HCT116 (cell line): ENCODE results near the gene CLEC16A. TPM values are rescaled to one million over a fixed set of nuclear protein-coding genes. Genes with fewer than 3 reads are reported as not detected.

Experiments
- ATAC-seq: fragments of 200-7000 bp; cut with Tn5 transposase; 2 replicates; pipeline ENCODE4 v1.9.1; 2020; ENCODE audit warnings: mild to moderate bottlenecking, moderate library complexity
- BruUV-seq: library from RNA; stranded (reverse); fragments of 400-500 nt; replicated peaks from 2 replicates; lab custom pipeline; 2021; lab: Mats Ljungman, UMichigan
- CTCF ChIA-PET: fragments of 300-600 bp; sonication (Branson Sonifier 250); formaldehyde crosslinking; loops from one replicate; lab custom pipeline; 2021; ENCODE audit warnings: antibody characterized with exemption; lab: Charles Lee
- POLR2A ChIA-PET: fragments of 300-600, 350-600 bp; sonication (Branson Sonifier 250); formaldehyde crosslinking; loops from one replicate; lab custom pipeline; 2021; ENCODE audit warnings: antibody characterized with exemption; lab: Charles Lee
- RAD21 ChIA-PET, 2 experiments: fragments of 300-600 bp; sonication (Branson Sonifier 250); formaldehyde crosslinking; loops; one replicate each; lab custom pipeline; 2023; ENCODE audit warnings: low total read pairs in 2 of 2; ENCODE audit not compliant: uncharacterized antibody in 2 of 2, unreplicated experiment in 2 of 2, low non-redundant PET in 1 of 2; lab: Charles Lee
- DNase-seq: peaks from one replicate; pipeline ENCODE4 v3.0.0-alpha.2; 2010; ENCODE audit warnings: low read depth, low spot score
- H2AFZ ChIP-seq: fragments of 200-600 bp; shearing (Covaris generic), sonication (generic); 2 replicates; pipeline ENCODE4 v1.6.1; 2017; ENCODE audit warnings: low read depth, mixed run types, mixed read lengths, antibody characterized with exemption, low read length; ENCODE audit not compliant: poor library complexity, severe bottlenecking
- H3K27ac ChIP-seq: 2 replicates; pipeline ENCODE4 v1.5.1; 2012; ENCODE audit warnings: low read depth, low read length
- H3K27me3 ChIP-seq: fragments of 200-600 bp; sonication (generic); 2 replicates; pipeline ENCODE4 v1.6.1; 2016; ENCODE audit warnings: mixed run types, low read length, mixed read lengths; ENCODE audit not compliant: insufficient read depth
- H3K36me3 ChIP-seq, 2 experiments: fragments of 200-500 bp in 1 of 2; fragments of 200-600 bp in 1 of 2; sonication (Bioruptor generic) in 1 of 2; sonication (generic) in 1 of 2; 2 replicates each; pipeline versions ENCODE4 v1.5.1 to v1.6.1; 2014 to 2016; ENCODE audit warnings: low read length in 2 of 2, inconsistent platforms in 1 of 2, mixed read lengths in 1 of 2, mixed run types in 1 of 2; ENCODE audit not compliant: insufficient read depth in 2 of 2, control insufficient read depth in 1 of 2
- H3K4me1 ChIP-seq, 2 experiments: fragments of 200-600 bp in 1 of 2; sonication (generic) in 1 of 2; 2 replicates each; pipeline versions ENCODE4 v1.5.1 to v1.6.1; 2012 to 2017; ENCODE audit warnings: low read length in 2 of 2, inconsistent platforms in 1 of 2, mild to moderate bottlenecking in 1 of 2, mixed read lengths in 1 of 2, mixed run types in 1 of 2, moderate library complexity in 1 of 2; ENCODE audit not compliant: insufficient read depth in 2 of 2, control insufficient read depth in 1 of 2
- H3K4me2 ChIP-seq: fragments of 200-600 bp; sonication (generic); 2 replicates; pipeline ENCODE4 v1.6.1; 2017; ENCODE audit warnings: mixed run types, low read length, mixed read lengths
- H3K4me3 ChIP-seq, 2 experiments: fragments of 200-600 bp in 1 of 2; sonication (generic) in 1 of 2; replicated peaks in 1 of 2; 2 replicates each; pipeline ENCODE4 v1.5.1; 2011 to 2016; ENCODE audit warnings: low read length in 2 of 2, control low read depth in 1 of 2, low read depth in 1 of 2, mild to moderate bottlenecking in 1 of 2, mixed read lengths in 1 of 2, mixed run types in 1 of 2
- H3K79me2 ChIP-seq: fragments of 200-600 bp; sonication (generic); 2 replicates; pipeline ENCODE4 v1.6.1; 2017; ENCODE audit warnings: mild to moderate bottlenecking, mixed run types, low read length, moderate library complexity, mixed read lengths; ENCODE audit not compliant: insufficient read depth
- H3K9ac ChIP-seq: fragments of 200-600 bp; sonication (generic); 2 replicates; pipeline ENCODE4 v1.6.1; 2016; ENCODE audit warnings: low read length, mixed read lengths
- H3K9me2 ChIP-seq: fragments of 200-600 bp; sonication (generic), shearing (Covaris generic); 2 replicates; pipeline ENCODE4 v1.6.1; 2017; ENCODE audit warnings: mixed run types, mild to moderate bottlenecking, moderate library complexity; ENCODE audit not compliant: insufficient read depth
- H3K9me3 ChIP-seq, 2 experiments: fragments of 200-500 bp in 1 of 2; fragments of 200-600 bp in 1 of 2; sonication (Bioruptor generic) in 1 of 2; sonication (generic) in 1 of 2; 2 replicates each; pipeline ENCODE4 v1.6.1; 2014 to 2017; ENCODE audit warnings: low read length in 2 of 2, mixed read lengths in 2 of 2, inconsistent platforms in 1 of 2, low read depth in 1 of 2, mild to moderate bottlenecking in 1 of 2, mixed run types in 1 of 2, moderate library complexity in 1 of 2; ENCODE audit not compliant: control insufficient read depth in 1 of 2, insufficient read depth in 1 of 2
- H4K20me1 ChIP-seq: fragments of 200-600 bp; sonication (generic), shearing (Covaris generic); 2 replicates; pipeline ENCODE4 v1.6.1; 2017; ENCODE audit warnings: mixed run types, mild to moderate bottlenecking, moderate library complexity; ENCODE audit not compliant: insufficient read depth
- CEBPB ChIP-seq: IDR thresholded peaks from 2 replicates; pipeline ENCODE4 v1.6.1; 2012; ENCODE audit warnings: low read depth
- EGR1 ChIP-seq: IDR thresholded peaks from 2 replicates; pipeline ENCODE4 v1.6.1; 2012; ENCODE audit warnings: low read depth
- ELF1 ChIP-seq: IDR thresholded peaks from 2 replicates; pipeline ENCODE4 v1.6.1; 2012; ENCODE audit warnings: low read depth, borderline replicate concordance
- EZH2phosphoT487 ChIP-seq: fragments of 200-600 bp; IDR thresholded peaks from 2 replicates; pipeline ENCODE4 v1.6.1; 2018; ENCODE audit warnings: antibody characterized with exemption, borderline replicate concordance
- FOSL1 ChIP-seq: IDR thresholded peaks from 2 replicates; pipeline ENCODE4 v1.6.1; 2012; ENCODE audit warnings: low read depth
- JUND ChIP-seq: IDR thresholded peaks from 2 replicates; pipeline ENCODE4 v1.6.1; 2012
- POLR2A ChIP-seq: IDR thresholded peaks from 2 replicates; pipeline ENCODE4 v1.7.0; 2011; ENCODE audit warnings: borderline replicate concordance; ENCODE audit not compliant: insufficient read depth, insufficient read length; ENCODE audit errors: extremely low read depth
- POLR2AphosphoS5 ChIP-seq: IDR thresholded peaks from 2 replicates; pipeline ENCODE4 v1.6.1; 2011; ENCODE audit warnings: mild to moderate bottlenecking, low read depth, low read length, moderate library complexity
- RAD21 ChIP-seq: IDR thresholded peaks from 2 replicates; pipeline ENCODE4 v1.6.1; 2012; ENCODE audit warnings: low read depth, mild to moderate bottlenecking
- REST ChIP-seq: IDR thresholded peaks from 2 replicates; pipeline ENCODE4 v1.6.1; 2012; ENCODE audit warnings: low read depth
- SIN3A ChIP-seq: IDR thresholded peaks from 2 replicates; pipeline ENCODE4 v1.6.1; 2012; ENCODE audit warnings: low read depth
- SP1 ChIP-seq: IDR thresholded peaks from 2 replicates; pipeline ENCODE4 v1.6.1; 2012; ENCODE audit warnings: low read depth
- SRF ChIP-seq: IDR thresholded peaks from 2 replicates; pipeline ENCODE4 v1.6.1; 2012; ENCODE audit warnings: low read depth
- TCF7L2 ChIP-seq: IDR thresholded peaks from 2 replicates; pipeline ENCODE4 v1.7.0; 2011; ENCODE audit warnings: borderline replicate concordance, inconsistent platforms; ENCODE audit not compliant: insufficient read depth, insufficient read length; ENCODE audit errors: extremely low read depth
- YY1 ChIP-seq: IDR thresholded peaks from 2 replicates; pipeline ENCODE4 v1.6.1; 2011; ENCODE audit warnings: low read length, low read depth, moderate library complexity, mild to moderate bottlenecking; ENCODE audit not compliant: insufficient replicate concordance; ENCODE audit errors: extremely low read depth
- ZBTB33 ChIP-seq: IDR thresholded peaks from 2 replicates; pipeline ENCODE4 v1.6.1; 2011; ENCODE audit warnings: mild to moderate bottlenecking, low read length, moderate library complexity; ENCODE audit not compliant: insufficient replicate concordance; ENCODE audit errors: extremely low read depth
- ZFX ChIP-seq: fragments of 450-650 bp; IDR thresholded peaks from 2 replicates; pipeline ENCODE4 v1.6.1; 2017
- ZNF274 ChIP-seq: fragments of 200-500 bp; sonication (Bioruptor generic); IDR thresholded peaks from 2 replicates; pipeline ENCODE4 v1.6.1; 2014; ENCODE audit warnings: mild to moderate bottlenecking, low read depth, low read length, inconsistent platforms
- intact Hi-C: fragments of 100-400 bp; cut with micrococcal nuclease; formaldehyde crosslinking; loops from 2 replicates; pipeline ENCODE4 v1.10.0; 2022
- total RNA-seq: library from RNA; stranded (reverse); gene quantifications from one replicate; pipeline ENCODE4 v1.2.1, GENCODE V29; 2021; ENCODE audit not compliant: unreplicated experiment
- TF ChIP-seq, protein P1 (sequence below): IDR thresholded peaks from 2 replicates; pipeline ENCODE4 v1.6.1; 2012

The CLEC16A gene
- total RNA-seq, 1 experiment from 2014 or later, result 18.0 TPM

DNA sequence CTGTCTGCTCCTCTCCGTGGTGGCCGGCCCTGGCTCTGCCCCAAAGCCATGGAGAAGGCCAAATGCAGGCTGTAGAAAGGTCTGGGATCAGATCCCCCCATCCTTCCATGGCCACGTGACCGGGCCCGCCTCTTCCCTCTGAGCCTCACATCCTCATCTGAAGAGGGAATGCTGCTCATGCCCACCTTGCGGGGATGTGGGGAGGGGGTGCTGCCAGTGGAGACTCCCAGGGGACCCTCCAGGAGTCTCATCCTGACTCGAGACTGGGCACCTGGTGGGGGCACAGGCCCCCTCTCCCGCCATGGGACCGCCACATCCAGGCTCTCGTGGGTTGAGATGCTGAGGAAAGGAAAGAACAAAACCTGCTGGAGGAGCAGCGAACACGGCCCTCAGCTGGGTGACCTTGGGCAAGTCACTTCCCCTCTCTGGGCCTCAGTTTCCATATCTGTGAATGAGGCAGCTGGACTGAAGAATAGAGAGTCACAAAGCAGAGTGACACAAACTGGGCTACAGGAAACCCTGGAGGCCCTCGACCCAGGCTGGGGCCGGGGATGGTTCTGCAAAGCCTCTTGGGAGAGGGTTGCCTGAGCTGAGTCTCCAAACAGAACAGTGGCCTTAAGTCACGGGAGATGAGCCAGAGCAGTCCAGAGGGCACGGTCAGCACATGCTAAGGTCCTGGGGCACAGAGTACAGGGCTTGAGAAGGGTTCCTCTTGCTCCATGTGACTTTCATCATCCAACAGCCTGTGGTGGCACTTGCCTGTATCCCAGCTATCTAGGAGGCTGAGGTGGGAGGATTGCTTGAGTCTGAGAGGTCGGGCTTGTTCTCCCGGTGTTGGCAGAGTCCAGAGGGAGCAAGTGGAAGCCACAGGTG is 281.5 kb downstream of the CLEC16A start:
- Histone ChIP-seq H3K27ac (no peak overlapping the region), H3K4me1 (peaks cover 3 to 4% of the 10 kb centered on the region in 2 experiments; a peak in 2 of 4 replicates), H3K9me3 (no peaks in the 10 kb centered on the region), H3K9me2 (no peaks in the 10 kb centered on the region), H3K4me3 (no peak overlapping the region), H3K27me3 (no peaks in the 10 kb centered on the region), H3K79me2 (no peaks in the 10 kb centered on the region), H3K4me2 (no peak overlapping the region), H3K36me3 (no peaks in the 10 kb centered on the region), H2AFZ (no peak overlapping the region), H3K9ac (no peak overlapping the region), H4K20me1 (no peaks in the 10 kb centered on the region)
- no TSS peak for BruUV-seq
- ChIA-PET RAD21 (no interaction called here), POLR2A (no interaction called here), CTCF (no interaction called here)
- DNase-seq (no peak), ATAC-seq (no peak)
- no peak for TF ChIP-seq FOSL1
- no peak for TF ChIP-seq REST
- TF ChIP-seq CEBPB, result no peak
- no peak for TF ChIP-seq ZFX
- no peak for TF ChIP-seq ZNF274
- no peak for TF ChIP-seq EGR1
- no peak for TF ChIP-seq TCF7L2
- TF ChIP-seq ELF1, result no peak
- TF ChIP-seq POLR2A, result no peak
- no peak for TF ChIP-seq RAD21
- TF ChIP-seq SP1, result no peak
- TF ChIP-seq JUND, result no peak
- no peak for TF ChIP-seq POLR2AphosphoS5
- TF ChIP-seq SIN3A, result no peak
- TF ChIP-seq EZH2phosphoT487, result no peak
- no peak for TF ChIP-seq ZBTB33
- TF ChIP-seq SRF, result no peak
- TF ChIP-seq, protein P1, sequence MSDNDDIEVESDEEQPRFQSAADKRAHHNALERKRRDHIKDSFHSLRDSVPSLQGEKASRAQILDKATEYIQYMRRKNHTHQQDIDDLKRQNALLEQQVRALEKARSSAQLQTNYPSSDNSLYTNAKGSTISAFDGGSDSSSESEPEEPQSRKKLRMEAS, result no peak
- no peak for TF ChIP-seq YY1
- intact Hi-C loops, result no loop called here
